Uterus (tissue), 2 donors: ENCODE results near the gene AFDN.

Experiments
- CTCF ChIP-seq, 4 experiments: fragments of 200-600 bp in 2 of 4; fragments of 450-650 bp in 2 of 4; sonication (generic) in 2 of 4; IDR thresholded peaks; one replicate each; pipeline ENCODE4 v1.5.1; 2016 to 2019; ENCODE audit warnings: antibody characterized with exemption in 4 of 4, mild to moderate bottlenecking in 2 of 4, moderate library complexity in 1 of 4
- POLR2A ChIP-seq, 2 donors: fragments of 450-650 bp; IDR thresholded peaks; one replicate each; pipeline ENCODE4 v1.6.1; 2016; ENCODE audit warnings: antibody characterized with exemption in 2 of 2, mild to moderate bottlenecking in 1 of 2, moderate library complexity in 1 of 2

- no peak for TF ChIP-seq POLR2A (IDR thresholded peaks at IDR 0.05)
- TF ChIP-seq CTCF (IDR thresholded peaks at IDR 0.05): no peak
Observed at GRCh38 chr6:167870321-167870720, 43.6 kb downstream of the AFDN start.
